CD4-positive, alpha-beta memory T cell (primary cell): ENCODE data around the gene EED. TPM values are rescaled to one million over a fixed set of nuclear protein-coding genes. Genes with fewer than 3 reads are reported as not detected.

Experiments used
- polyA plus RNA-seq, 2 donors: library from polyadenylated mRNA; unstranded; fragments of 300-500 nt; fragmentation: Illumina TruSeq; gene quantifications; one replicate each; pipeline ENCODE4 v1.2.3, GENCODE V29; 2021
- total RNA-seq, 2 experiments: library from RNA; stranded (reverse); gene quantifications; one replicate each; pipeline ENCODE4 v1.2.3, GENCODE V29; 2021

Gene EED
- total and polyA plus RNA-seq, 4 experiments from 2014 or later: 15.5 to 51.0 (median 37.0) TPM

Other genes starting within 250 kb of the EED start
- 100 to 1,000 TPM; 127 to 138 TPM for gene PICALM, start 175.7 kb upstream of the EED start, total RNA-seq
- gene PICALM, start 175.7 kb upstream of the EED start, polyA plus RNA-seq: 10 to 100 TPM; 15.3 to 26.3 TPM
- 10 to 100 TPM; 26.6 to 33.3 TPM for gene HIKESHI, start 57.5 kb downstream of the EED start, total RNA-seq
- gene HIKESHI, start 57.5 kb downstream of the EED start, polyA plus RNA-seq: 100 to 1,000 TPM in 1 of 2 donors, 10 to 100 TPM in 1; 82.3 to 143 TPM
- gene CCDC81, start 130.1 kb downstream of the EED start, total RNA-seq: 1 to 10 TPM in 1 of 2 experiments, under 1 TPM in 1; 0.90 to 1.5 TPM
- under 1 TPM in 1 of 2 donors, not detected in 1; 0.20 TPM for gene CCDC81, start 130.1 kb downstream of the EED start, polyA plus RNA-seq